ENCODE measurements around the gene TJP1. TPM values are rescaled to one million over a fixed set of nuclear protein-coding genes. Genes with fewer than 3 reads are reported as not detected.

The TJP1 gene
- total RNA-seq, 1 experiment from 2014 or later: 140 TPM

GRCh38 chr15:29668120-29668602 is 154.1 kb downstream of the TJP1 start:
- Histone ChIP-seq H3K23me2 (ENCODE audit: insufficient read length, low read depth, low read length, poor library complexity, severe bottlenecking) (no peaks in the 10 kb centered on the region), H3K4ac (ENCODE audit: low read depth, low read length) (no peak overlapping the region), H4K20me1 (ENCODE audit: control insufficient read depth, insufficient read depth, insufficient read length) (no peaks in the 10 kb centered on the region), H3K56ac (ENCODE audit: insufficient read length, low read depth, low read length) (no peak overlapping the region), H3K9ac (ENCODE audit: extremely low read depth, insufficient read length, low read length) (no peak overlapping the region), H2BK20ac (ENCODE audit: low read depth, low read length, poor library complexity, severe bottlenecking) (no peak overlapping the region), H3K79me1 (ENCODE audit: insufficient read depth, low read depth, low read length, poor library complexity, severe bottlenecking) (no peaks in the 10 kb centered on the region), H2BK15ac (ENCODE audit: low read depth, low read length) (no peak overlapping the region), H4K8ac (replicated peaks; ENCODE audit: insufficient read length, low read depth, low read length) (no peak overlapping the region), H3K18ac (ENCODE audit: insufficient read length, low read depth, low read length) (no peak overlapping the region), H3K9me3 (ENCODE audit: control insufficient read depth, low read depth, low read length) (no peaks in the 10 kb centered on the region), H2BK12ac (ENCODE audit: insufficient read length, low read depth, low read length) (no peak overlapping the region), H4K91ac (ENCODE audit: insufficient read length, low read depth, low read length) (no peak overlapping the region), H2BK120ac (ENCODE audit: low read depth, low read length, poor library complexity, severe bottlenecking) (no peak overlapping the region), H3K14ac (ENCODE audit: insufficient read depth, low read length) (no peak overlapping the region), H3K4me1 (ENCODE audit: insufficient read depth, low read length) (peaks cover 10% of the 10 kb centered on the region; the same call in 1 of the 2 replicates), H2AFZ (ENCODE audit: low read length) (no peak overlapping the region), H3T11ph (ENCODE audit: low read length) (no peak overlapping the region), H2AK5ac (ENCODE audit: insufficient read length, low read length) (no peak overlapping the region), H3K27me3 (ENCODE audit: insufficient read depth, low read length) (no peaks in the 10 kb centered on the region), H3K79me2 (ENCODE audit: insufficient read depth, low read length) (no peaks in the 10 kb centered on the region), H3K4me2 (ENCODE audit: insufficient read depth, insufficient read length, low read length) (no peak overlapping the region), H4K5ac (ENCODE audit: insufficient read length, low read depth, low read length) (no peak overlapping the region), H3K27ac (ENCODE audit: insufficient read length, low read depth, low read length) (no peak overlapping the region), H2BK5ac (ENCODE audit: insufficient read length, low read length) (no peak overlapping the region), H3K23ac (ENCODE audit: insufficient read length, low read depth, low read length) (no peak overlapping the region)
- Mint-ChIP-seq H3K27ac (no peak overlapping the region), H3K27me3 (ENCODE audit: low read depth) (peaks cover 4% of the 10 kb centered on the region; the same call in 1 of the 2 replicates), H3K4me1 (peaks cover 22 to 32% of the 10 kb centered on the region in 2 experiments), H3K36me3 (ENCODE audit: insufficient read depth in 1 of 3, low read depth in 3 of 3) (no peaks in the 10 kb centered on the region), H3K9me3 (no peaks in the 10 kb centered on the region), H3K4me3 (no peak overlapping the region)
- peak; percentile 98 for TF ChIP-seq CTCF (conservative IDR thresholded peaks at IDR 0.05)
- peak; percentile 91 for DNase-seq
- no CpG with 5 or more reads among the region's 15 CpGs for WGBS (ENCODE audit: extremely low coverage, insufficient read length, low lambda C conversion rate)
